22Rv1 (cell line): ENCODE measurements around the gene SMIM28.

Experiments used
- H3K27ac ChIP-seq: fragments of 450-650 bp; 2 replicates; pipeline ENCODE4 v1.5.1; 2017
- ZFX ChIP-seq: fragments of 450-650 bp; IDR thresholded peaks from 2 replicates; pipeline ENCODE4 v1.6.1; 2017; ENCODE audit warnings: antibody characterized with exemption, borderline replicate concordance
- TF ChIP-seq, protein P1 (sequence below): fragments of 450-650 bp; IDR thresholded peaks from 2 replicates; pipeline ENCODE4 v1.5.1; 2017; ENCODE audit warnings: mild to moderate bottlenecking

The SMIM28 gene

DNA sequence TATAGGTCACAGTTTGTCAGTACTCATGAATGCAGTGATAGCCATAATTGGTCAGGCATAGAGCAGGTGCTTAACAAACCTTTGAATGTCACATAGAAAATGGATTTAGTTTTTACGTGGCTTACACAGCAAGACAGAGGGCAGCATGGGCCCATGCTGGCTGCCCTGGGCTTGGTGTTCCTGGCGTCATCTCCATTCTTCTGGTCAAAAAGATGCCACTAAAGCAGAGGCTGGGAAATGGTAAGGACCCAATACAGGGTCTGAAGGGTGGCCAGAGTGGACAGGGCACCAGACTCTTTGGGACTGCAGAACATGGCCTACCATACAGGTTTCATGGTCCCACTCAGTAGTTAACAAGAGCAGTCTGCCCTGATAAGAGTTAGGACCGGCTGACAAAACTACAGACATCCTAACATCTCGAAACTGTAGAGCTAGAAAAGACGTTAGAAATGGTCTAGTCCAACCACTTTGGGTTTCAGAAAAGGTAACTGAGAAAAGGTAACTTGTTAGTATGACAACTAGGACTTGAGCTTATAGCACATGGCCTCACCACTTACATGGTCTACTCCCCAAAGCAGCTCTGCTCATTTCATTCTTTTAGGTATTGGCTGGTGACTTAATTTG, 48.9 kb downstream of the SMIM28 start:
- H3K27ac ChIP-seq, result no peak overlapping the region
- TF ChIP-seq ZFX, result no peak
- TF ChIP-seq, protein P1, sequence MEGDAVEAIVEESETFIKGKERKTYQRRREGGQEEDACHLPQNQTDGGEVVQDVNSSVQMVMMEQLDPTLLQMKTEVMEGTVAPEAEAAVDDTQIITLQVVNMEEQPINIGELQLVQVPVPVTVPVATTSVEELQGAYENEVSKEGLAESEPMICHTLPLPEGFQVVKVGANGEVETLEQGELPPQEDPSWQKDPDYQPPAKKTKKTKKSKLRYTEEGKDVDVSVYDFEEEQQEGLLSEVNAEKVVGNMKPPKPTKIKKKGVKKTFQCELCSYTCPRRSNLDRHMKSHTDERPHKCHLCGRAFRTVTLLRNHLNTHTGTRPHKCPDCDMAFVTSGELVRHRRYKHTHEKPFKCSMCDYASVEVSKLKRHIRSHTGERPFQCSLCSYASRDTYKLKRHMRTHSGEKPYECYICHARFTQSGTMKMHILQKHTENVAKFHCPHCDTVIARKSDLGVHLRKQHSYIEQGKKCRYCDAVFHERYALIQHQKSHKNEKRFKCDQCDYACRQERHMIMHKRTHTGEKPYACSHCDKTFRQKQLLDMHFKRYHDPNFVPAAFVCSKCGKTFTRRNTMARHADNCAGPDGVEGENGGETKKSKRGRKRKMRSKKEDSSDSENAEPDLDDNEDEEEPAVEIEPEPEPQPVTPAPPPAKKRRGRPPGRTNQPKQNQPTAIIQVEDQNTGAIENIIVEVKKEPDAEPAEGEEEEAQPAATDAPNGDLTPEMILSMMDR, result no peak

DNA sequence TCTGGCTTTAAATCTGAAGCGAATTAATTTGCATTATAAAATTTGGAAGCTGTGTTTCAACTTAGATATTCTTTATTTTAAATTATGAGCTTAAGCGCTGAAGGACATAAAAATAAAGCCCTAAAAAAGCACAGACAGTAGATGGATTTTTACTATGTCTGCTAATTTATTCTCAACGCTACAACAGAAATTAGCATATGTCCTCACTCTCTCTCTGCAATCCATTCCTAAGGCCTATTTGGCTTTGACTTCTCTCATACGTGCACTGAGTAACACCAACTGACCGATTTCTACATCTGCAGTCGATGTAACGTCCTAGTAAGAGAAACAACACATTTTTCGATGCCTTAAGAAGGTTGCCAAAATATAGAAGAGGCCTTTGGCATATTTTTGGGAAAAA, 50.0 kb downstream of the SMIM28 start:
- TF ChIP-seq ZFX, result no peak
- TF ChIP-seq, protein P1, result no peak
- no peak overlapping the region for H3K27ac ChIP-seq

DNA sequence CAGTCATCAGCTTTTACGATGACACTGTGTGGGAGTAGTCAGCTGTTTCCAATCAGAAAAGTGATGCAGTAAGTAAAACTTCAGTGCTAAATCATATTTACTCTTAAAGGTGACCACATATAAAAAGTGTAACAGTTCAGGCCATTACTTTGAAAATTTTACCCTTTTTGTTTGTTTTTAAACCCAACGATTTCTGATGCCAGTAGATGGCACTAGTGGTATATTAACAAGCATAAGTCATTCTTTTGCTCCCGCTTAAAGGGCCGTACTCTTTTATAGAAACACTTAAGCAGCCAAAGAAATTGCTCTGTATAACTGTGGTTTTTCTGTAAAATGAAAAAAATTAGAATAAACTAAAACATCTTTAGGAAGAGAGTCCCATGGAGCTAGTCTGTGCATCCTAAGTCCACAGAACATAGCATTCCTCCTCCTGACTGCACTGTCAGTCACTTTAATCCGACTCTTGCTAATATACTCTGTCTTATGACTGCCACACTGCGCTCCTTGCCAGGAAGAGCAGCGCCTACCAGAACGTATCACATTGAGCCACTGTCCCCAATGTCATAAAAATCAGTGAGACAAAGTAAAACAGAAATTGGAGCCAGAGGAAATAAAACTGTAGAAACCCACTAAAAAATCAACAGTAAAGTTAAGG, 51.4 kb downstream of the SMIM28 start:
- TF ChIP-seq ZFX, result no peak
- TF ChIP-seq, protein P1, result peak; percentile 77
- peak overlapping the region; percentile 7 for H3K27ac ChIP-seq

DNA sequence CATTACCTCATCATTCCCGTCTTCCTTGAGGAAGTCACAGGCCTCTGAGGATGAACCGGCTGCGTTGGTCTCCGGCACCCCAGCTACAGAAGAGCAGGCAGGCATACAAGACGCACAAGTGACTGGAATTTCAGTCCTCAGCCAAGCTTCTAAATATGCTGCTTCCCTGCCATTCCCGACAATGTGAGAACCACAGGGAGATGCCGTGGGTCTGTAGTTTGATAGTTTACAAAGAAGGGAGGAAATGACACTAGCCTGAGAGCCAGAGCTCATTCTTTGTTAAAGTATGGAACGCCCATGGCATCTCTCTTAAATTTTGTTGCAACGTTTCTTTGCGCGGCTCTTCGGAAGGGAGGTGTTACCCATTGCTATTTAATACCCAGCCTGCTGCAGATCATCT, 52.1 kb downstream of the SMIM28 start:
- H3K27ac ChIP-seq, result peak overlapping the region; percentile 7
- TF ChIP-seq, protein P1, result no peak
- no peak for TF ChIP-seq ZFX

DNA sequence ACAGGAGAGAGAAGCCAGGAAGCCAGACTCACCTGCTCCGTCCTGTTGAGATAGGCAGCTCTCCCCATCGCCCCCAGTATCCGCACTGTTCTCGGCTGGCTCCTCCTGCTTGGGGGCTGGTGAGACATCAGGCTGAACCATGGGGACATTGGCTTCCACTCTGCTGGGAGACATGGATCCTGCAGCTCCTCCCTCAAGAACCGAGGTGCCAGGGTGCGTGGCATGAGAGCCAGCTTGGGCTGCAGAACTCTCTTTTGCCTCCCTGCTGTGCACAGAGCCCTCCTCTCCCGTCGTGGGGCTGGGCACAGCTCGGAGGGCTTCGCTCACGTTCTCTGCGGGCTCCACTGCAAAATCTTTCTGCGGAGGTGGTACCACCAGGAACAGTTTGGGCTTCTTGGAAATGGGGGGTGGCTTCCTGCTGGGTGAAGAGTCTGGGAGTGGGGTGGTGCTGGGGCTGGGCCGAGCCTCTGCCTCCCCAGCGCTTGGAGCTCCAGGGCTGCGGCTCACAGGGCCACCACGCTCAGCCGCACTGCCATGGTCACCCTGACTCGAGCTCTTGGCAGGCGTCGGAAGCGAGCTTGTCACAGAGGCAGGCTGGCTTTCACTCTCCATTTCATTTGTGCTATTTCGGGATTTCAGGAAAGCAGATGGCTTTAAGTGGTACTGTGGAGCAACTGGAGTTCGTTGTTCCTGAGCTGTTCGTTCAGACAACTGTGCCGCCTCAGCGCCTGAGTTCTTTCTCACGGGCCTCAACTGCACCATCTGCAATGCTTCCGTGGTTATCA, 52.8 kb downstream of the SMIM28 start:
- H3K27ac ChIP-seq, result peak overlapping the region; percentile 7
- TF ChIP-seq ZFX, result no peak
- TF ChIP-seq, protein P1, result no peak

DNA sequence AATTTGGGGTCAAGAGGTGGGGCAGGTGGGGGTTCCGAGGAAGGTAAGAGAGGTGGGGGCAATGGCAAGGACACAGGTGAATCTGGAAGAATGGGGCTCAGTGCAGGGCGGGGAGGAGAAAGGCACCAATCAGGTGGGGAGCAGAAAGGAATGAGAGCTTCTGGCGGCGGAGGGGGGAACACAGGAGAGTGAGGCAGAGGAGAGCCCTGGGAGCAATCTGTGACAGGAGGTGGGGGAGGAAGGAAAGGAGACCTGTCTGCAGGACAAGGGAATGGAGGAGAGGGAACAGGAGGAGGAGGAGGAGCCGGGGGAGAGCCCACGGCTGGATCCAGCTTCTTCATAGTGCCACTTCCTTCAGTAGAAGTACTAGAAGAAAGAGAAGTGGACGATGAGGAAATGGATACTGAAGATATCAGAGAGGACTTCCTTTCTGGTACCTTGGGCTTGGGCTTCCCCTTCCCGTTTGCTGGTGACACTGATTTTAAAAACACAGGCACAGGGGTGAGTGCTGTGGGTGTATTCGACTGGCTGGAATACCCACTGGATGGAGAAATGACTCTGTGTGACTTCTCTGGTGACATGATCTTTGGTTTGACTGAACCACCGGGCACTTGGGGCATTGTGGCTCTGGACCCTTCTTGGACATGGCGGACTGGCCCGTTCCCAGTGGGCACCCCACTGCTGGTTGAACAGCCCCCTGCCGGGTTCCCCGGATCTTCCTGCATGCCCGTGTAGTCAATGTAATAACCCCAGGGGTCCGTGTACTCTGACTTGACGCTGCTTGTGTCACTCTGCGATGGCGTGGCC, 53.8 kb downstream of the SMIM28 start:
- no peak overlapping the region for H3K27ac ChIP-seq
- TF ChIP-seq, protein P1, result no peak
- no peak for TF ChIP-seq ZFX
